HFFc6 (cell line): ENCODE data around the gene SUFU. TPM values are rescaled to one million over a fixed set of nuclear protein-coding genes. Genes with fewer than 3 reads are reported as not detected.

Experiments
- DNase-seq: peaks from one replicate; pipeline ENCODE4 v3.0.0-alpha.2; 2018
- H3K27ac Mint-ChIP-seq: 2 replicates; pipeline ENCODE4 v1.8.0; 2020; ENCODE audit warnings: mild to moderate bottlenecking, mixed read lengths
- H3K27me3 Mint-ChIP-seq: 2 replicates; pipeline ENCODE4 v1.8.0; 2021; ENCODE audit warnings: mild to moderate bottlenecking, moderate library complexity, mixed read lengths; ENCODE audit not compliant: insufficient read depth
- H3K36me3 Mint-ChIP-seq: 2 replicates; pipeline ENCODE4 v1.8.0; 2021; ENCODE audit warnings: low read depth, mixed read lengths
- H3K4me1 Mint-ChIP-seq: 2 replicates; pipeline ENCODE4 v1.8.0; 2020; ENCODE audit warnings: low read depth, mixed read lengths
- H3K4me3 Mint-ChIP-seq: 2 replicates; pipeline ENCODE4 v1.8.0; 2020; ENCODE audit warnings: mild to moderate bottlenecking, moderate library complexity, mixed read lengths
- H3K9me3 Mint-ChIP-seq: 2 replicates; pipeline ENCODE4 v1.8.0; 2020; ENCODE audit warnings: mild to moderate bottlenecking, mixed read lengths
- total RNA-seq, 6 experiments: library from RNA; stranded (reverse); fragmentation: NEBNext Ultra II Directional; extraction: Animal tissue kit (Norgen Biotek cat#: 25700); gene quantifications; 2 replicates in 1 of 6; 3 replicates in 5 of 6; pipeline ENCODE4 v1.2.3, GENCODE V29; 2021
- TF ChIP-seq, protein P1 (sequence below): fragments of 200-600 bp; sonication (generic); IDR thresholded peaks from 2 replicates; pipeline ENCODE4 v1.5.0; 2021; ENCODE audit warnings: antibody characterized with exemption, mild to moderate bottlenecking

SUFU gene
- total RNA-seq, 6 experiments from 2014 or later: 12.8 to 16.8 (median 15.2) TPM

GRCh38 chr10:102549549-102549948 is 45.8 kb downstream of the SUFU start:
- DNase-seq: no peak
- H3K27me3 Mint-ChIP-seq: peaks cover 5% of the 10 kb centered on the region; the same call in 1 of the 2 replicates
- TF ChIP-seq, protein P1, sequence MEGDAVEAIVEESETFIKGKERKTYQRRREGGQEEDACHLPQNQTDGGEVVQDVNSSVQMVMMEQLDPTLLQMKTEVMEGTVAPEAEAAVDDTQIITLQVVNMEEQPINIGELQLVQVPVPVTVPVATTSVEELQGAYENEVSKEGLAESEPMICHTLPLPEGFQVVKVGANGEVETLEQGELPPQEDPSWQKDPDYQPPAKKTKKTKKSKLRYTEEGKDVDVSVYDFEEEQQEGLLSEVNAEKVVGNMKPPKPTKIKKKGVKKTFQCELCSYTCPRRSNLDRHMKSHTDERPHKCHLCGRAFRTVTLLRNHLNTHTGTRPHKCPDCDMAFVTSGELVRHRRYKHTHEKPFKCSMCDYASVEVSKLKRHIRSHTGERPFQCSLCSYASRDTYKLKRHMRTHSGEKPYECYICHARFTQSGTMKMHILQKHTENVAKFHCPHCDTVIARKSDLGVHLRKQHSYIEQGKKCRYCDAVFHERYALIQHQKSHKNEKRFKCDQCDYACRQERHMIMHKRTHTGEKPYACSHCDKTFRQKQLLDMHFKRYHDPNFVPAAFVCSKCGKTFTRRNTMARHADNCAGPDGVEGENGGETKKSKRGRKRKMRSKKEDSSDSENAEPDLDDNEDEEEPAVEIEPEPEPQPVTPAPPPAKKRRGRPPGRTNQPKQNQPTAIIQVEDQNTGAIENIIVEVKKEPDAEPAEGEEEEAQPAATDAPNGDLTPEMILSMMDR: no peak
- H3K4me1 Mint-ChIP-seq: peaks cover 35% of the 10 kb centered on the region
- H3K4me3 Mint-ChIP-seq: no peak overlapping the region
- peaks cover 10% of the 10 kb centered on the region; the same call in 1 of the 2 replicates for H3K36me3 Mint-ChIP-seq
- H3K27ac Mint-ChIP-seq: no peak overlapping the region
- no peaks in the 10 kb centered on the region for H3K9me3 Mint-ChIP-seq

DNA sequence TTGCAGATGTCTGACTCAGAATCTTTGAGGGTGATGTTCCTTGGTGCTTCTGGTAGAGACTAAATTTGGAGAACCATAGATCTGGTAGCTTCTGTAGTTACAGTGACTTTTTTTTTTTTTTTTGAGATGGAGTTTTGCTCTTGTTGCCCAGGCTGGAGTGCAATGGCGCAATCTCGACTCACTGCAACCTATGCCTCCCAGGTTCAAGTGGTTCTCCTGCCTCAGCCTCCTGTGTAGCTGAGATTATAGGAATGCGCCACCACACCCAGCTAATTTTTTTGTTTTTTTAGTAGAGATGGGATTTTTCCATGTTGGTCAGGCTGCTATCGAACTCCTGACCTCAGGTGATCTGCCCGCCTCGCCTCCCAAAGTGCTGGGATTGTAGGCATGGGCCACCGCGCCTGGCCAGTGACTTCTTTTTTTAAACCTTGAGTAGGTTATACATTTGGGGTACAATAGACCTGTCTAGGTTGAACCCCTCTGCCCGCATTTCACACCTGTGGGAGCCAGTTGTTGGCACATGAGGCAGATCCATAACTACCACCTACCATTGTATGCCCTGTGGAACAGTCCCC is 47.0 kb downstream of the SUFU start:
- Mint-ChIP-seq H3K27me3 (peaks cover 5% of the 10 kb centered on the region; the same call in 1 of the 2 replicates), H3K4me3 (no peak overlapping the region), H3K27ac (no peak overlapping the region), H3K4me1 (peaks cover 37% of the 10 kb centered on the region), H3K36me3 (0 out of 2 replicates have a peak, but pooled peaks cover 10% of the 10 kb centered on the region), H3K9me3 (no peaks in the 10 kb centered on the region)
- DNase-seq: no peak
- TF ChIP-seq, protein P1: no peak

DNA sequence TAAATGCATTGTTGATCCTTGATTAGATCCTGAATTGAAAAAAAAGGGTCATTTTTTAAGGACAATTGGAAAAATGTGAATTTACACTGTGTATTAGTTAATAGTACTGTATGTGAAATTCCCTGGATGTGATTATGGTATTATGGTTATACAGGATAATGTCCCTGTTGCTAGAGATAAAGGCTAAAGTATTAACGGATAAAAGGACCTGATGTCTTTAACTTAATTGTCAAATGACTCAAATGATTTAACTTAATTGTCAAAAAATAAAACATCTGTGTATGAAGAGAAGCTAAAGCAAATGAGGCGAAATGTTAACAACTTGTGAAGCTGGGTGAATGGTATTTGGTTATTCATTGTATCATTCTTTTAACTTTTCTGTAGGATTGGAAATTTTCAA is 48.8 kb downstream of the SUFU start:
- peaks cover 26% of the 10 kb centered on the region for H3K4me1 Mint-ChIP-seq
- no peak for DNase-seq
- no peak overlapping the region for H3K27ac Mint-ChIP-seq

GRCh38 chr10:102553771-102554170 is 50.0 kb downstream of the SUFU start:
- no peak overlapping the region for H3K27ac Mint-ChIP-seq
- peaks cover 5% of the 10 kb centered on the region; the same call in 1 of the 2 replicates for H3K27me3 Mint-ChIP-seq
- no peak overlapping the region for H3K4me3 Mint-ChIP-seq
- TF ChIP-seq, protein P1: no peak
- H3K36me3 Mint-ChIP-seq: 0 out of 2 replicates have a peak, but pooled peaks cover 10% of the 10 kb centered on the region
- no peaks in the 10 kb centered on the region for H3K9me3 Mint-ChIP-seq
- no peak for DNase-seq
- H3K4me1 Mint-ChIP-seq: peaks cover 22% of the 10 kb centered on the region

More for the DNA sequence above, 48.8 kb downstream of the SUFU start:
- peaks cover 5% of the 10 kb centered on the region; the same call in 1 of the 2 replicates for H3K27me3 Mint-ChIP-seq
- H3K4me3 Mint-ChIP-seq: no peak overlapping the region
- TF ChIP-seq, protein P1: no peak
- H3K9me3 Mint-ChIP-seq: no peaks in the 10 kb centered on the region
- H3K36me3 Mint-ChIP-seq: 0 out of 2 replicates have a peak, but pooled peaks cover 10% of the 10 kb centered on the region

DNA sequence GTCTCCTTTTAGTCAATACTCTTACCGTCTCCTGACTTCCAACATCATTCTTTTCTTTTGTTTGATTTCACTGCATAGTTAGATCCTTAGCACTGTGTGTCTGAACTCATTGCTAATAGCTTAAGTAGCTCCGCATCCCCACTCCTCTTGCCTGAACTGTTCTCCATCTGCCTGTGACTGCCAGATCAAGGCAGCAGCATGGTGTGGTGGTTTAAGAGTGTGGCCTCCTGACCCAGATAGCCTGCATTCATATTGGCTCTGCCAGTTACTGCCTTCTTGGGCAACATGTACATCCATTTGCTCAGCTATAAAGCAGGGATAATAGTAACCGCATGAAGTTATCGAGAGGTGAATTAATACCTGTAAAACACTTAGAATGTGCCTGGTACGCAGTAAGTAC is 50.8 kb downstream of the SUFU start:
- TF ChIP-seq, protein P1: no peak
- 0 out of 2 replicates have a peak, but pooled peaks cover 10% of the 10 kb centered on the region for H3K36me3 Mint-ChIP-seq
- no peaks in the 10 kb centered on the region for H3K9me3 Mint-ChIP-seq
- H3K27me3 Mint-ChIP-seq: no peaks in the 10 kb centered on the region
- H3K4me1 Mint-ChIP-seq: peaks cover 17% of the 10 kb centered on the region
- no peak for DNase-seq
- no peak overlapping the region for H3K27ac Mint-ChIP-seq
- H3K4me3 Mint-ChIP-seq: no peak overlapping the region
